H9 (cell line): ENCODE results near the gene RNF213. TPM values are rescaled to one million over a fixed set of nuclear protein-coding genes. Genes with fewer than 3 reads are reported as not detected.

Source experiments
- DNase-seq: peaks from one replicate; pipeline ENCODE4 v3.0.0-alpha.2; 2017
- H2AFZ ChIP-seq: one replicate; pipeline ENCODE4 v1.6.1; 2013; ENCODE audit warnings: mild to moderate bottlenecking, low read length, control low read depth, moderate library complexity
- H2AK5ac ChIP-seq: 2 replicates; pipeline ENCODE4 v1.6.1; 2013; ENCODE audit warnings: low read length, control low read depth, mixed read lengths; ENCODE audit not compliant: insufficient read length
- H2BK120ac ChIP-seq: one replicate; pipeline ENCODE4 v1.6.1; 2013; ENCODE audit warnings: low read depth, mild to moderate bottlenecking, low read length, control low read depth, inconsistent platforms; ENCODE audit not compliant: poor library complexity, severe bottlenecking
- H2BK12ac ChIP-seq: 2 replicates; pipeline ENCODE4 v1.6.1; 2013; ENCODE audit warnings: low read length, control low read depth, mixed read lengths, low read depth; ENCODE audit not compliant: insufficient read length
- H2BK15ac ChIP-seq: 2 replicates; pipeline ENCODE4 v1.6.1; 2013; ENCODE audit warnings: low read depth, low read length, control low read depth
- H2BK20ac ChIP-seq: one replicate; pipeline ENCODE4 v1.6.1; 2013; ENCODE audit warnings: low read depth, mild to moderate bottlenecking, low read length, control low read depth, inconsistent platforms; ENCODE audit not compliant: poor library complexity, severe bottlenecking
- H2BK5ac ChIP-seq: 2 replicates; pipeline ENCODE4 v1.6.1; 2013; ENCODE audit warnings: low read length, control low read depth, mixed read lengths; ENCODE audit not compliant: insufficient read length
- H3K14ac ChIP-seq: 2 replicates; pipeline ENCODE4 v1.6.1; 2013; ENCODE audit warnings: low read length, control low read depth; ENCODE audit not compliant: insufficient read depth
- H3K18ac ChIP-seq: 2 replicates; pipeline ENCODE4 v1.6.1; 2013; ENCODE audit warnings: low read depth, mild to moderate bottlenecking, mixed read lengths, low read length, control low read depth; ENCODE audit not compliant: insufficient read length
- H3K23ac ChIP-seq: 2 replicates; pipeline ENCODE4 v1.6.1; 2013; ENCODE audit warnings: low read length, control low read depth, mixed read lengths, low read depth; ENCODE audit not compliant: insufficient read length
- H3K23me2 ChIP-seq: 2 replicates; pipeline ENCODE4 v1.6.1; 2013; ENCODE audit warnings: low read depth, mild to moderate bottlenecking, mixed read lengths, low read length, control low read depth; ENCODE audit not compliant: insufficient read length, poor library complexity, severe bottlenecking
- H3K27ac ChIP-seq: 2 replicates; pipeline ENCODE4 v1.5.1; 2013; ENCODE audit warnings: low read length, control low read depth, mixed read lengths, low read depth; ENCODE audit not compliant: insufficient read length
- H3K27me3 ChIP-seq: 2 replicates; pipeline ENCODE4 v1.6.1; 2013; ENCODE audit warnings: low read length, control low read depth, inconsistent platforms; ENCODE audit not compliant: insufficient read depth
- H3K4ac ChIP-seq: 2 replicates; pipeline ENCODE4 v1.6.1; 2013; ENCODE audit warnings: low read depth, mild to moderate bottlenecking, control low read depth, inconsistent platforms, low read length, moderate library complexity
- H3K4me1 ChIP-seq: 2 replicates; pipeline ENCODE4 v1.6.1; 2013; ENCODE audit warnings: low read length, control low read depth, inconsistent platforms; ENCODE audit not compliant: insufficient read depth
- H3K4me2 ChIP-seq: 2 replicates; pipeline ENCODE4 v1.6.1; 2013; ENCODE audit warnings: low read length, control low read depth, mixed read lengths; ENCODE audit not compliant: insufficient read length, insufficient read depth
- H3K56ac ChIP-seq: 2 replicates; pipeline ENCODE4 v1.6.1; 2013; ENCODE audit warnings: low read depth, mild to moderate bottlenecking, mixed read lengths, low read length, control low read depth; ENCODE audit not compliant: insufficient read length
- H3K79me1 ChIP-seq: 2 replicates; pipeline ENCODE4 v1.6.1; 2013; ENCODE audit warnings: low read depth, mild to moderate bottlenecking, moderate library complexity, low read length, control low read depth, inconsistent platforms; ENCODE audit not compliant: insufficient read depth, poor library complexity, severe bottlenecking
- H3K79me2 ChIP-seq: 2 replicates; pipeline ENCODE4 v1.6.1; 2013; ENCODE audit warnings: low read length, control low read depth, inconsistent platforms; ENCODE audit not compliant: insufficient read depth
- H3K9ac ChIP-seq: 2 replicates; pipeline ENCODE4 v1.6.1; 2013; ENCODE audit warnings: low read length, control low read depth, mixed read lengths; ENCODE audit not compliant: insufficient read length; ENCODE audit errors: extremely low read depth
- H3K9me3 ChIP-seq: one replicate; pipeline ENCODE4 v1.6.1; 2013; ENCODE audit warnings: low read depth, low read length, inconsistent platforms; ENCODE audit not compliant: control insufficient read depth
- H3T11ph ChIP-seq: one replicate; pipeline ENCODE4 v1.6.1; 2013; ENCODE audit warnings: mild to moderate bottlenecking, low read length, control low read depth, inconsistent platforms
- H4K20me1 ChIP-seq: one replicate; pipeline ENCODE4 v1.6.1; 2013; ENCODE audit not compliant: control insufficient read depth, insufficient read length, insufficient read depth
- H4K5ac ChIP-seq: 2 replicates; pipeline ENCODE4 v1.6.1; 2013; ENCODE audit warnings: low read depth, mild to moderate bottlenecking, mixed read lengths, low read length, control low read depth; ENCODE audit not compliant: insufficient read length
- H4K8ac ChIP-seq: replicated peaks from 2 replicates; pipeline ENCODE4 v1.6.1; 2013; ENCODE audit warnings: low read length, control low read depth, mixed read lengths, low read depth; ENCODE audit not compliant: insufficient read length
- H4K91ac ChIP-seq: 2 replicates; pipeline ENCODE4 v1.6.1; 2013; ENCODE audit warnings: low read depth, mild to moderate bottlenecking, moderate library complexity, mixed read lengths, low read length, control low read depth; ENCODE audit not compliant: insufficient read length
- H3K27ac Mint-ChIP-seq, 3 experiments: 2 replicates in 2 of 3; 3 replicates in 1 of 3; pipeline ENCODE4 v1.8.0; 2020 to 2021; ENCODE audit warnings: mixed read lengths in 3 of 3, mild to moderate bottlenecking in 1 of 3, moderate library complexity in 1 of 3
- H3K27me3 Mint-ChIP-seq: 2 replicates; pipeline ENCODE4 v1.8.0; 2021; ENCODE audit warnings: low read depth, mild to moderate bottlenecking, moderate library complexity, mixed read lengths
- H3K36me3 Mint-ChIP-seq, 3 experiments: 2 replicates in 2 of 3; 3 replicates in 1 of 3; pipeline ENCODE4 v1.8.0; 2020 to 2021; ENCODE audit warnings: low read depth in 3 of 3, mixed read lengths in 3 of 3; ENCODE audit not compliant: insufficient read depth in 1 of 3
- H3K4me1 Mint-ChIP-seq, 2 experiments: 2 replicates each; pipeline ENCODE4 v1.8.0; 2020; ENCODE audit warnings: mixed read lengths in 2 of 2
- H3K4me3 Mint-ChIP-seq, 2 experiments: 2 replicates in 1 of 2; 3 replicates in 1 of 2; pipeline ENCODE4 v1.8.0; 2020 to 2021; ENCODE audit warnings: mild to moderate bottlenecking in 2 of 2, mixed read lengths in 2 of 2, moderate library complexity in 1 of 2
- H3K9me3 Mint-ChIP-seq, 2 experiments: 2 replicates in 1 of 2; 3 replicates in 1 of 2; pipeline ENCODE4 v1.8.0; 2020; ENCODE audit warnings: mild to moderate bottlenecking in 2 of 2, mixed read lengths in 2 of 2, moderate library complexity in 1 of 2
- WGBS: extraction: QIAGEN DNeasy Blood & Tissue Kit; methylation state at CpG from one replicate; pipeline ENCODE4 v1.1.7; 2013; ENCODE audit warnings: missing lambda C conversion rate, low lambda C conversion rate, mixed read lengths; ENCODE audit not compliant: insufficient read length; ENCODE audit errors: extremely low coverage; 5-methylcytosine and 5-hydroxymethylcytosine counted together
- total RNA-seq: library from RNA; stranded (reverse); gene quantifications from 2 replicates; pipeline ENCODE4 v1.2.1, GENCODE V29; 2021
- TF ChIP-seq, protein P1 (sequence below): fragments of 200-600 bp; sonication (generic); conservative IDR thresholded peaks from 3 replicates; pipeline ENCODE4 v1.8.0; 2021; ENCODE audit warnings: antibody characterized with exemption, mild to moderate bottlenecking

RNF213 gene
- total RNA-seq, 1 experiment from 2014 or later: 34.3 TPM

DNA sequence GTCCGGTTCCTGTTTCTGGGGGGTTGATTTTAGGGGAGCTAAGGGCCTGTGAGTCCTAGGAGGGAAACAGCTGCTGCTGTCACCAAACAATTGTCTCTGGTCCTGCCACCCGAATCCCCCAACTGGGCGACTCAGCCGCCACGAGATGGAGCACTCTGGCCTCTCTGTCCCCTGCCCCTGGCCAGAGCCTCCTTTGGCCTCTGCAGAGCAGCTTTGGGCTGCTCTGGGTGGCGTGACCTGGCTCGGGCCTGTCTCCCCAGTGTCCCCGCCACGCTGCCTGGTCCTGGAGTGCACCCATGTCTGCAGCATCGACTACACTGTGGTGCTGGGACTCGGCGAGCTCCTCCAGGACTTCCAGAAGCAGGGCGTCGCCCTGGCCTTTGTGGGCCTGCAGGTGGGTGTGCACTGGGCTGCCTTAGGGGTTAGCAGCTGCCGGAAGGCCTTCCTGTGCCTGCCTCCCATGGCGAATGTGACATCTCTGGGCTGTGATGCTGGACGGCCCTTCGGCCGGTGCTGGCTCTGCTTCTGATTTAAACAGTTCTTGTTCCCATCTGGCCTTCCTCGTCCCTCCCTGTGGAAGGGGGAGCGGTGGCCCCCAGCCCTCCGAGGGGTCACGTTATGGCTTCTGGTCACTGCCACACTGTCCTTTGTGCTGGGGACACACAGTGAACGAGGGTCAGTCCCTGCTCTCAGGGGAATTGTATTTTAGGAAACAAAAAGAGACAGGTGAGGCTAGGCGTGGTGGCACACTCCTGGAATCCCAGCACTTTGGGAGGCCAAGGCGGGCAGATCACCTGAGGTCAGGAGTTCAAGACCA lies 11.6 kb upstream of the RNF213 start:
- H3T11ph ChIP-seq: no peak overlapping the region
- WGBS: no CpG with 5 or more reads among the region's 26 CpGs
- no peaks in the 10 kb centered on the region; the same call in 1 of the 2 replicates for H3K27me3 Mint-ChIP-seq

More for the DNA sequence above, 11.6 kb upstream of the RNF213 start:
- H3K9me3 Mint-ChIP-seq: no peaks in the 10 kb centered on the region
- H4K8ac ChIP-seq: no peak overlapping the region
- DNase-seq: no peak
- H3K4me1 Mint-ChIP-seq: 0 out of 4 replicates have a peak, but pooled peaks cover 0 to 2% of the 10 kb centered on the region in 2 experiments
- H4K91ac ChIP-seq: no peak overlapping the region
- no peak overlapping the region for H3K9ac ChIP-seq
- 0 out of 7 replicates have a peak overlapping the region, but pooled peaks of 1 of the 3 experiments have one; percentile 11 for H3K27ac Mint-ChIP-seq
- no peak overlapping the region for H2BK12ac ChIP-seq
- H3K14ac ChIP-seq: no peak overlapping the region
- H3K4me3 Mint-ChIP-seq: no peak overlapping the region
- H2BK15ac ChIP-seq: no peak overlapping the region
- no peaks in the 10 kb centered on the region for H3K4me1 ChIP-seq
- H3K9me3 ChIP-seq: no peaks in the 10 kb centered on the region
- no peaks in the 10 kb centered on the region for H4K20me1 ChIP-seq
- H3K23ac ChIP-seq: no peak overlapping the region
- no peak overlapping the region for H2BK5ac ChIP-seq
- H3K4me2 ChIP-seq: no peak overlapping the region
- no peak overlapping the region for H3K18ac ChIP-seq
- H3K36me3 Mint-ChIP-seq: peaks cover 7 to 30% (median 15%) of the 10 kb centered on the region in 3 experiments
- H3K79me1 ChIP-seq: no peaks in the 10 kb centered on the region
- no peaks in the 10 kb centered on the region for H3K79me2 ChIP-seq
- H3K4ac ChIP-seq: no peak overlapping the region
- H2AK5ac ChIP-seq: no peak overlapping the region
- TF ChIP-seq, protein P1, sequence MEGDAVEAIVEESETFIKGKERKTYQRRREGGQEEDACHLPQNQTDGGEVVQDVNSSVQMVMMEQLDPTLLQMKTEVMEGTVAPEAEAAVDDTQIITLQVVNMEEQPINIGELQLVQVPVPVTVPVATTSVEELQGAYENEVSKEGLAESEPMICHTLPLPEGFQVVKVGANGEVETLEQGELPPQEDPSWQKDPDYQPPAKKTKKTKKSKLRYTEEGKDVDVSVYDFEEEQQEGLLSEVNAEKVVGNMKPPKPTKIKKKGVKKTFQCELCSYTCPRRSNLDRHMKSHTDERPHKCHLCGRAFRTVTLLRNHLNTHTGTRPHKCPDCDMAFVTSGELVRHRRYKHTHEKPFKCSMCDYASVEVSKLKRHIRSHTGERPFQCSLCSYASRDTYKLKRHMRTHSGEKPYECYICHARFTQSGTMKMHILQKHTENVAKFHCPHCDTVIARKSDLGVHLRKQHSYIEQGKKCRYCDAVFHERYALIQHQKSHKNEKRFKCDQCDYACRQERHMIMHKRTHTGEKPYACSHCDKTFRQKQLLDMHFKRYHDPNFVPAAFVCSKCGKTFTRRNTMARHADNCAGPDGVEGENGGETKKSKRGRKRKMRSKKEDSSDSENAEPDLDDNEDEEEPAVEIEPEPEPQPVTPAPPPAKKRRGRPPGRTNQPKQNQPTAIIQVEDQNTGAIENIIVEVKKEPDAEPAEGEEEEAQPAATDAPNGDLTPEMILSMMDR: no peak
- H3K27ac ChIP-seq: no peak overlapping the region
- no peak overlapping the region for H4K5ac ChIP-seq
- H2BK20ac ChIP-seq: no peak overlapping the region
- H3K23me2 ChIP-seq: no peaks in the 10 kb centered on the region
- H2BK120ac ChIP-seq: no peak overlapping the region
- no peak overlapping the region for H3K56ac ChIP-seq
- H2AFZ ChIP-seq: no peak overlapping the region
- no peaks in the 10 kb centered on the region for H3K27me3 ChIP-seq
